SIG-M5 (cell line): ENCODE data around the gene TNKS2.

Source experiments
- DNase-seq: peaks from one replicate; lab custom pipeline; 2025; lab: John Stamatoyannopoulos, UW

The TNKS2 gene

GRCh38 chr10:91908337-91909116, 110.3 kb downstream of the TNKS2 start:
- no peak for DNase-seq

DNA sequence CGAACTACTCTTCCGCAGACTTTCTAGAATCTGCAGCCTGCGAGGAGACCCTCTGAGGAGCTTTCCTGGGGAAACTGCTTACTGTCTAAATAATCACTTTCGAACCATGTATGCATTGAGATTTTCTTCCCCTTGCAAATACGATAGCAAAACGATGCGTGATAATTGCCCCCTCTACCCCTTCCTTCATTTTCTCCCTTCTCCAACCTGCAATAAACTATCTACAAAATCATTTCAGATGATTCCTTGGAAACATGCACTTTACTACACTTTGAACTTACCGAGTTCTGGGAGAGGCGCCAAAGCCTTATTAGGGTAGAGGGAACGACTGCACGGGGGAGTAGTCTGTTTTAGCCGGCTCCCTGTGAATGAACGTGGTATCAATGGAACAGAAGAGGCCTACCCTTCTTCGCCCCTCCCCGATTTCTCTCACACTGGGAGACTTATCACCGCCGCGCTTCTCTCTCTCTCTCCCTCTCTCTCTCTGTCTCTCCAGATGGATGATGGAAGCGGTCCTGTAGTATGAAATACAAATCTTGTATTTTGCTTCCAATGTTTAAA, 111.0 kb downstream of the TNKS2 start, which contains the start of gene FGFBP3:
TSS of gene FGFBP3 (minus strand) at position 370 of the 561 bp plus-strand sequence. CDS start 517 bp downstream, outside the sequence.
- no peak for DNase-seq

- DNase-seq = no peak
Observed at GRCh38 chr10:91910467-91910866, 112.2 kb downstream of the TNKS2 start.
